Measurements from ENCODE around the gene DCLK2. TPM values are rescaled to one million over a fixed set of nuclear protein-coding genes. Genes with fewer than 3 reads are reported as not detected.

DCLK2 gene
- total and polyA plus RNA-seq, 2 of the 4 experiments (the other 2 are of a cell fraction), result 11.3 to 15.5 TPM

GRCh38 chr4:150037251-150037856, 40.9 kb upstream of the DCLK2 start:
- DNase-seq, result no peak
- Histone ChIP-seq H2AK5ac (ENCODE audit: low read depth, low read length) (no peak overlapping the region), H4K5ac (ENCODE audit: low read depth, low read length) (no peak overlapping the region), H3K18ac (ENCODE audit: low read depth, low read length) (no peak overlapping the region), H3K79me1 (ENCODE audit: low read depth in 1 of 2, low read length in 2 of 2) (no peaks in the 10 kb centered on the region), H3K9ac (ENCODE audit: low read depth, low read length) (no peak overlapping the region), H2BK15ac (ENCODE audit: low read depth, low read length) (no peak overlapping the region), H3K14ac (replicated peaks; ENCODE audit: low read depth, low read length) (no peak overlapping the region), H3K4me2 (ENCODE audit: low read depth, low read length) (no peak overlapping the region), H3K4ac (ENCODE audit: low read depth, low read length) (no peak overlapping the region), H3K4me1 (ENCODE audit: control insufficient read depth, insufficient read depth, low read length) (0 out of 2 replicates have a peak, but pooled peaks cover 2% of the 10 kb centered on the region), H3K23ac (ENCODE audit: low read depth, low read length) (no peak overlapping the region), H2AFZ (replicated peaks; ENCODE audit: low read length, poor library complexity) (no peak overlapping the region), H2BK120ac (ENCODE audit: low read depth, low read length) (no peak overlapping the region), H3K9me3 (ENCODE audit: control insufficient read depth, insufficient read depth, low read length) (no peaks in the 10 kb centered on the region), H2BK5ac (ENCODE audit: low read depth, low read length, poor library complexity, severe bottlenecking) (no peak overlapping the region), H4K20me1 (ENCODE audit: insufficient read depth, low read length) (no peaks in the 10 kb centered on the region), H3K27me3 (ENCODE audit: control insufficient read depth, insufficient read depth, low read length) (no peaks in the 10 kb centered on the region), H2BK20ac (ENCODE audit: low read depth, low read length) (no peak overlapping the region; the same call in 1 of the 2 replicates), H3K56ac (ENCODE audit: extremely low read depth, insufficient read depth, low read length) (no peak overlapping the region), H3K9me1 (ENCODE audit: insufficient read depth, low read length) (no peaks in the 10 kb centered on the region), H3K4me3 (ENCODE audit: insufficient read depth, low read depth, low read length) (no peak overlapping the region), H2AK9ac (replicated peaks; ENCODE audit: low read depth, low read length, poor library complexity) (no peak overlapping the region), H3K27ac (ENCODE audit: insufficient read depth, low read length) (no peak overlapping the region), H4K91ac (ENCODE audit: insufficient read depth, low read depth, low read length) (no peak overlapping the region), H3K36me3 (ENCODE audit: control insufficient read depth, insufficient read depth, low read length) (no peaks in the 10 kb centered on the region), H4K8ac (ENCODE audit: low read depth in 2 of 2, low read length in 2 of 2) (no peak overlapping the region)
- ChIA-PET CTCF (no interaction called here), POLR2A (ENCODE audit: unreplicated experiment) (interaction anchor here (0.5 kb wide), 1 partner anchor 503 kb away, joined by 3 read pairs; no protein-coding TSS in a partner anchor)
- intact Hi-C loops (cut with micrococcal nuclease), result no loop called here
- ATAC-seq (ENCODE audit: low read depth), result no peak
- no peak for TF ChIP-seq USF2 (IDR thresholded peaks at IDR 0.05; ENCODE audit: low read depth, low read length)
- no peak for TF ChIP-seq CHD1 (IDR thresholded peaks at IDR 0.05; ENCODE audit: low read depth, low read length)
- TF ChIP-seq POLR2A (IDR thresholded peaks at IDR 0.05; ENCODE audit: low read depth, low read length), result no peak
- TF ChIP-seq NFE2L2 (IDR thresholded peaks at IDR 0.05; ENCODE audit: low read depth, low read length), result no peak
- TF ChIP-seq SMC3 (IDR thresholded peaks at IDR 0.05; ENCODE audit: low read depth, low read length), result no peak
- TF ChIP-seq MAFK (IDR thresholded peaks at IDR 0.05; ENCODE audit: low read depth, low read length), result no peak
- TF ChIP-seq RAD21 (IDR thresholded peaks at IDR 0.05; ENCODE audit: low read length), result no peak
- WGBS, 2 experiments (ENCODE audit: extremely low coverage in 2 of 2, insufficient read length in 1 of 2), result no CpG with 5 or more reads among the region's 6 CpGs
- in situ Hi-C loops (cut with MboI; ENCODE audit: low sequenced_read_pairs), result no loop called here
- no TSS peak for BruUV-seq (replicated peaks)
- dilution Hi-C loops (cut with HindIII; ENCODE audit: low sequenced_read_pairs, unreplicated experiment), result no loop called here

Measured in IMR-90 (cell line).